Measurements from ENCODE around the gene STRIP2.
"Not testable (repeated sequence)": the region's sequence is repeated elsewhere in the genome, so short reads cannot be mapped to it uniquely, and the experiment has no call there.

Gene STRIP2

GRCh38 chr7:129439963-129440625, 5.9 kb downstream of the STRIP2 start (continued):
- TF ChIP-seq CSRNP3 (CRISPR knock-in tag; IDR thresholded peaks at IDR 0.05): no peak
- TF ChIP-seq ZFP30 (CRISPR knock-in tag; IDR thresholded peaks at IDR 0.05): no peak

- TF ChIP-seq PATZ1 (CRISPR knock-in tag; IDR thresholded peaks at IDR 0.05; ENCODE audit: borderline replicate concordance) (no peak), TSHZ2 (CRISPR knock-in tag; IDR thresholded peaks at IDR 0.05) (no peak), ZFP30 (CRISPR knock-in tag; IDR thresholded peaks at IDR 0.05) (no peak), BACH2 (CRISPR knock-in tag; IDR thresholded peaks at IDR 0.05; ENCODE audit: borderline replicate concordance) (no peak), CSDC2 (CRISPR knock-in tag; IDR thresholded peaks at IDR 0.05) (no peak), OSR1 (CRISPR knock-in tag; IDR thresholded peaks at IDR 0.05) (no peak), RARB (CRISPR knock-in tag; IDR thresholded peaks at IDR 0.05) (no peak), ZFP3 (CRISPR knock-in tag; IDR thresholded peaks at IDR 0.05) (no peak), GLIS3 (CRISPR knock-in tag; IDR thresholded peaks at IDR 0.05) (no peak), ISL1 (CRISPR knock-in tag; IDR thresholded peaks at IDR 0.05) (no peak)
- no peak; the same call in 2 of the 3 replicates for ATAC-seq
Measured at GRCh38 chr7:129443612-129444011, 9.4 kb downstream of the STRIP2 start.

- not testable (repeated sequence) for ATAC-seq
Measured at GRCh38 chr7:129444776-129445175, 10.5 kb downstream of the STRIP2 start.

GRCh38 chr7:129446925-129447324, 12.7 kb downstream of the STRIP2 start:
- not testable (repeated sequence) for ATAC-seq

- ATAC-seq: not testable (repeated sequence)
Measured at GRCh38 chr7:129447445-129447844, 13.2 kb downstream of the STRIP2 start.

- ATAC-seq: not testable (repeated sequence)
Measured at GRCh38 chr7:129448608-129449007, 14.4 kb downstream of the STRIP2 start.

- ATAC-seq: no peak
- no peak for TF ChIP-seq ESRRG (CRISPR knock-in tag; IDR thresholded peaks at IDR 0.05)
- TF ChIP-seq PATZ1 (CRISPR knock-in tag; IDR thresholded peaks at IDR 0.05; ENCODE audit: borderline replicate concordance): no peak
- no peak for TF ChIP-seq POU6F1 (CRISPR knock-in tag; IDR thresholded peaks at IDR 0.05; ENCODE audit: borderline replicate concordance, low read depth)
- no peak for TF ChIP-seq TOX (CRISPR knock-in tag; IDR thresholded peaks at IDR 0.05; ENCODE audit: borderline replicate concordance)
- TF ChIP-seq ZNF8 (CRISPR knock-in tag; IDR thresholded peaks at IDR 0.05): no peak
- no peak for TF ChIP-seq BACH2 (CRISPR knock-in tag; IDR thresholded peaks at IDR 0.05; ENCODE audit: borderline replicate concordance)
- TF ChIP-seq SNAI2 (CRISPR knock-in tag; IDR thresholded peaks at IDR 0.05): no peak
- TF ChIP-seq CREB5 (CRISPR knock-in tag; IDR thresholded peaks at IDR 0.05; ENCODE audit: low read depth): no peak
- TF ChIP-seq CSRNP3 (CRISPR knock-in tag; IDR thresholded peaks at IDR 0.05): no peak
- no peak for TF ChIP-seq GLIS3 (CRISPR knock-in tag; IDR thresholded peaks at IDR 0.05)
- no peak for TF ChIP-seq ZFP3 (CRISPR knock-in tag; IDR thresholded peaks at IDR 0.05)
Measured at GRCh38 chr7:129450295-129450694, 16.1 kb downstream of the STRIP2 start.
